ENCODE data around the gene MAPK10. TPM values are rescaled to one million over a fixed set of nuclear protein-coding genes. Genes with fewer than 3 reads are reported as not detected.
"Not testable (repeated sequence)": the region's sequence is repeated elsewhere in the genome, so short reads cannot be mapped to it uniquely, and the experiment has no call there.

The MAPK10 gene
- total and polyA plus RNA-seq, 2 experiments from 2014 or later: 5.9 to 14.8 TPM

DNA sequence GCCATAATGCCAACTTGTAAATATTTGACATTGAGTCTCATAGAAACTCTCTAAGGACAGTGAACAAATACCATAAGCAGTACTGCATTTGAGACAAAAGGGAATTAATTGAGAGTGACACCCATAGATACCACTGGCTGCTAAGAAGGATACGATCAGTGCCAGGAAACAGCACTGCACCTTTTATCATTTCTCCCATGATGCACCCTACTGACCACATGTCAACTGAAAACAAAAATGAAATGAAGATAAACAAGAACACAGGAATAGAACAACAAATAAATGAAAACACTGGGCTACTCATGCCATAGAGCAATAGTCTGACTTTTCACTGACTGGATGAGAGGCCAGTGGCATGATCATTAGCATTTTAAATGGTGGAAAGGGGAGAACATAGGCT is 270.8 kb downstream of the MAPK10 start:
- Histone ChIP-seq H3K27ac (no peak overlapping the region), H3K4me2 (no peak overlapping the region), H3K27me3 (no peaks in the 10 kb centered on the region), H2AFZ (no peak overlapping the region), H3K4me1 (ENCODE audit: insufficient read depth) (no peaks in the 10 kb centered on the region), H3K9me2 (replicated peaks; ENCODE audit: insufficient read depth) (no peaks in the 10 kb centered on the region), H3K79me2 (no peaks in the 10 kb centered on the region), H3K36me3 (replicated peaks; ENCODE audit: insufficient read depth, low read depth) (no peaks in the 10 kb centered on the region), H3K9me3 (ENCODE audit: low read depth) (no peaks in the 10 kb centered on the region), H4K20me1 (ENCODE audit: insufficient read depth, poor library complexity, severe bottlenecking) (no peaks in the 10 kb centered on the region), H3K4me3 (no peak overlapping the region)
- DNase-seq (ENCODE audit: low spot score): no peak
- WGBS (ENCODE audit: low lambda C conversion rate, missing lambda C conversion rate): 75% methylated on average over 1 of the region's 1 CpG
- no peak for TF ChIP-seq EZH2 (IDR thresholded peaks at IDR 0.05; ENCODE audit: borderline replicate concordance)
- TF ChIP-seq, protein P1, sequence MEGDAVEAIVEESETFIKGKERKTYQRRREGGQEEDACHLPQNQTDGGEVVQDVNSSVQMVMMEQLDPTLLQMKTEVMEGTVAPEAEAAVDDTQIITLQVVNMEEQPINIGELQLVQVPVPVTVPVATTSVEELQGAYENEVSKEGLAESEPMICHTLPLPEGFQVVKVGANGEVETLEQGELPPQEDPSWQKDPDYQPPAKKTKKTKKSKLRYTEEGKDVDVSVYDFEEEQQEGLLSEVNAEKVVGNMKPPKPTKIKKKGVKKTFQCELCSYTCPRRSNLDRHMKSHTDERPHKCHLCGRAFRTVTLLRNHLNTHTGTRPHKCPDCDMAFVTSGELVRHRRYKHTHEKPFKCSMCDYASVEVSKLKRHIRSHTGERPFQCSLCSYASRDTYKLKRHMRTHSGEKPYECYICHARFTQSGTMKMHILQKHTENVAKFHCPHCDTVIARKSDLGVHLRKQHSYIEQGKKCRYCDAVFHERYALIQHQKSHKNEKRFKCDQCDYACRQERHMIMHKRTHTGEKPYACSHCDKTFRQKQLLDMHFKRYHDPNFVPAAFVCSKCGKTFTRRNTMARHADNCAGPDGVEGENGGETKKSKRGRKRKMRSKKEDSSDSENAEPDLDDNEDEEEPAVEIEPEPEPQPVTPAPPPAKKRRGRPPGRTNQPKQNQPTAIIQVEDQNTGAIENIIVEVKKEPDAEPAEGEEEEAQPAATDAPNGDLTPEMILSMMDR (IDR thresholded peaks at IDR 0.05; ENCODE audit: poor library complexity): no peak

DNA sequence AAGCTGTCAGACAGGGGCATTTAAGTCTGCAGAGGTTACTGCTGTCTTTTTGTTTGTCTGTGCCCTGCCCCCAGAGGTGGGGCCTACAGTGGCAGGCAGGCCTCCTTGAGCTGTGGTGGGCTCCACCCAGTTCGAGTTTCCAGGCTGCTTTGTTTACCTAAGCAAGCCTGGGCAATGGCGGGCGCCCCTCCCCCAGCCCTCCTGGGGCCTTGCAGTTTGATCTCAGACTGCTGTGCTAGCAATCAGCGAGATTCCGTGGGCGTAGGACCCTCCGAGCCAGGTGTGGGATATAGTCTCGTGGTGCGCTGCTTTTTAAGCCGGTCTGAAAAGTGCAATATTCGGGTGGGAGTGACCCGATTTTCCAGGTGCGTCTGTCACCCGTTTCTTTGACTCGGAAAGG is 284.1 kb downstream of the MAPK10 start:
- not testable (repeated sequence) for H3K27me3 ChIP-seq; H3K4me3 ChIP-seq; H3K4me2 ChIP-seq; H3K27ac ChIP-seq; H3K79me2 ChIP-seq; H3K9me2 ChIP-seq (replicated peaks; ENCODE audit: insufficient read depth); H3K4me1 ChIP-seq (ENCODE audit: insufficient read depth); H3K36me3 ChIP-seq (replicated peaks; ENCODE audit: insufficient read depth, low read depth); H4K20me1 ChIP-seq (ENCODE audit: insufficient read depth, poor library complexity, severe bottlenecking); DNase-seq (ENCODE audit: low spot score); H2AFZ ChIP-seq; H3K9me3 ChIP-seq (ENCODE audit: low read depth)
- WGBS (ENCODE audit: low lambda C conversion rate, missing lambda C conversion rate): 81% methylated on average over 13 of the region's 15 CpGs

DNA sequence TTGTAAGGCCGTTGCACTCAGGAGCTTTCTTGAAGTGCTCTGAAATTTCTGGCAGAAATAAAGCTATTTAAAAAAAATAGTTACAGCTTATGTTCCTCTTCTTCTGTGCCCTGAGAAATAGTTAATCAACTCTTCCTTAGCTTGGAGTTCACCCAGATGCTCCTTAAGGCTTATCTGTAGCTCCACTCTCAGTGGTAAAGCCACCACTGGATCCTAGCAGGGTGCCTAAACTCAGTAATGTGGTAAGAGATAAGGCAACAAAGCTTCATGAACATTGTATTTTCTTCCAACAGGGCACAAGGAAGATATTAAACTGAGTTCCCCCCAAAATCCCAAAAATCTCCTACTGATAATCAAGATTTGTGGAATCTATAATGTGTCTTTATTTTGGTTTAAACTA is 299.5 kb downstream of the MAPK10 start:
- no peak overlapping the region for H3K27ac ChIP-seq
- H3K4me1 ChIP-seq (ENCODE audit: insufficient read depth): no peaks in the 10 kb centered on the region
- no peak for DNase-seq (ENCODE audit: low spot score)
- H3K36me3 ChIP-seq (replicated peaks; ENCODE audit: insufficient read depth, low read depth): no peaks in the 10 kb centered on the region
- no peaks in the 10 kb centered on the region for H3K9me2 ChIP-seq (replicated peaks; ENCODE audit: insufficient read depth)
- no peaks in the 10 kb centered on the region for H3K27me3 ChIP-seq
- no peaks in the 10 kb centered on the region for H3K79me2 ChIP-seq
- H2AFZ ChIP-seq: no peak overlapping the region
- 95% methylated on average over 1 of the region's 1 CpG for WGBS (ENCODE audit: low lambda C conversion rate, missing lambda C conversion rate)
- TF ChIP-seq EZH2 (IDR thresholded peaks at IDR 0.05; ENCODE audit: borderline replicate concordance): no peak
- TF ChIP-seq, protein P1 (IDR thresholded peaks at IDR 0.05; ENCODE audit: poor library complexity): no peak
- TF ChIP-seq EZH2phosphoT487 (IDR thresholded peaks at IDR 0.05; ENCODE audit: low read depth, severe bottlenecking, unreplicated experiment): no peak
- H3K9me3 ChIP-seq (ENCODE audit: low read depth): no peaks in the 10 kb centered on the region
- H4K20me1 ChIP-seq (ENCODE audit: insufficient read depth, poor library complexity, severe bottlenecking): no peaks in the 10 kb centered on the region
- H3K4me2 ChIP-seq: no peak overlapping the region
- H3K4me3 ChIP-seq: no peak overlapping the region

DNA sequence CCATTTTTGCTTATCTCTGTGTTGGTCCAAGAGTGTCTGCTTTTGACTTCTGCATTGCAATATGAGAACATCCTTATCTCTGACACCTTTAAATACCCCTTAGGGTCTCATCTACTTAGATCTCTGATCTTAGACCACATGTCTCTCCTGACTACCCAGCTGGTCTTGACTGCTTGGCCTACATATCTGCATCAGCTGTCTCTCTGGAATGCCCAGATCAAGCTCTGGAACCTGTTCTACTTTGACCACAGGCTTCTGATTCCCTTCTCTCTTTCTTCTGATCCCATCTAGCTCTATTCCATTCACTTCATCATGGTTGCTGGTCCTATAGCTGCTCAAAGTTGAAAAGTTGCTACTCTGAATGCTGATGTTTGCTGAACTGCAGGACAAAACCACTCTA is 301.2 kb downstream of the MAPK10 start:
- Histone ChIP-seq H3K4me1 (ENCODE audit: insufficient read depth) (no peaks in the 10 kb centered on the region), H2AFZ (no peak overlapping the region), H4K20me1 (ENCODE audit: insufficient read depth, poor library complexity, severe bottlenecking) (no peaks in the 10 kb centered on the region), H3K36me3 (replicated peaks; ENCODE audit: insufficient read depth, low read depth) (no peaks in the 10 kb centered on the region), H3K9me3 (ENCODE audit: low read depth) (no peaks in the 10 kb centered on the region), H3K27ac (no peak overlapping the region), H3K9me2 (replicated peaks; ENCODE audit: insufficient read depth) (no peaks in the 10 kb centered on the region), H3K79me2 (no peaks in the 10 kb centered on the region), H3K4me3 (no peak overlapping the region), H3K27me3 (no peaks in the 10 kb centered on the region), H3K4me2 (no peak overlapping the region)
- no peak for DNase-seq (ENCODE audit: low spot score)
- TF ChIP-seq EZH2phosphoT487 (IDR thresholded peaks at IDR 0.05; ENCODE audit: low read depth, severe bottlenecking, unreplicated experiment): no peak
- no peak for TF ChIP-seq EZH2 (IDR thresholded peaks at IDR 0.05; ENCODE audit: borderline replicate concordance)
- TF ChIP-seq, protein P1 (IDR thresholded peaks at IDR 0.05; ENCODE audit: poor library complexity): no peak

All from hepatocyte (in vitro differentiated cells).